LNCaP clone FGC (cell line): ENCODE measurements around the gene ADI1.

Experiments used
- DNase-seq: peaks from one replicate; pipeline ENCODE4 v3.0.0-alpha.2; 2011; ENCODE audit warnings: low read depth
- H3K4me3 ChIP-seq: 2 replicates; pipeline ENCODE4 v1.5.1; 2011; ENCODE audit warnings: mild to moderate bottlenecking, low read depth, low read length, control low read depth
- TF ChIP-seq, protein P1 (sequence below): IDR thresholded peaks from 2 replicates; pipeline ENCODE4 v1.5.1; 2012; ENCODE audit warnings: mild to moderate bottlenecking; ENCODE audit not compliant: control insufficient read depth, insufficient read depth; ENCODE audit errors: extremely low read depth

The ADI1 gene

GRCh38 chr2:3479430-3480320 is 39.7 kb downstream of the ADI1 start:
- TF ChIP-seq, protein P1, sequence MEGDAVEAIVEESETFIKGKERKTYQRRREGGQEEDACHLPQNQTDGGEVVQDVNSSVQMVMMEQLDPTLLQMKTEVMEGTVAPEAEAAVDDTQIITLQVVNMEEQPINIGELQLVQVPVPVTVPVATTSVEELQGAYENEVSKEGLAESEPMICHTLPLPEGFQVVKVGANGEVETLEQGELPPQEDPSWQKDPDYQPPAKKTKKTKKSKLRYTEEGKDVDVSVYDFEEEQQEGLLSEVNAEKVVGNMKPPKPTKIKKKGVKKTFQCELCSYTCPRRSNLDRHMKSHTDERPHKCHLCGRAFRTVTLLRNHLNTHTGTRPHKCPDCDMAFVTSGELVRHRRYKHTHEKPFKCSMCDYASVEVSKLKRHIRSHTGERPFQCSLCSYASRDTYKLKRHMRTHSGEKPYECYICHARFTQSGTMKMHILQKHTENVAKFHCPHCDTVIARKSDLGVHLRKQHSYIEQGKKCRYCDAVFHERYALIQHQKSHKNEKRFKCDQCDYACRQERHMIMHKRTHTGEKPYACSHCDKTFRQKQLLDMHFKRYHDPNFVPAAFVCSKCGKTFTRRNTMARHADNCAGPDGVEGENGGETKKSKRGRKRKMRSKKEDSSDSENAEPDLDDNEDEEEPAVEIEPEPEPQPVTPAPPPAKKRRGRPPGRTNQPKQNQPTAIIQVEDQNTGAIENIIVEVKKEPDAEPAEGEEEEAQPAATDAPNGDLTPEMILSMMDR, result no peak
- H3K4me3 ChIP-seq, result no peak overlapping the region
- no peak for DNase-seq

- TF ChIP-seq, protein P1, result no peak
- DNase-seq, result no peak
Measured at GRCh38 chr2:3478846-3479385, 40.4 kb downstream of the ADI1 start.

GRCh38 chr2:3476985-3477327 is 42.4 kb downstream of the ADI1 start:
- no peak for DNase-seq
- H3K4me3 ChIP-seq, result no peak overlapping the region
- TF ChIP-seq, protein P1, result no peak

More at GRCh38 chr2:3478846-3479385, 40.4 kb downstream of the ADI1 start:
- H3K4me3 ChIP-seq, result no peak overlapping the region

- H3K4me3 ChIP-seq, result no peak overlapping the region
- DNase-seq, result no peak
- TF ChIP-seq, protein P1, result no peak
Measured at GRCh38 chr2:3476321-3476984, 42.9 kb downstream of the ADI1 start.

- TF ChIP-seq, protein P1, result no peak
- H3K4me3 ChIP-seq, result no peak overlapping the region
- DNase-seq, result no peak
Measured at GRCh38 chr2:3475771-3476170, 43.6 kb downstream of the ADI1 start.

DNA sequence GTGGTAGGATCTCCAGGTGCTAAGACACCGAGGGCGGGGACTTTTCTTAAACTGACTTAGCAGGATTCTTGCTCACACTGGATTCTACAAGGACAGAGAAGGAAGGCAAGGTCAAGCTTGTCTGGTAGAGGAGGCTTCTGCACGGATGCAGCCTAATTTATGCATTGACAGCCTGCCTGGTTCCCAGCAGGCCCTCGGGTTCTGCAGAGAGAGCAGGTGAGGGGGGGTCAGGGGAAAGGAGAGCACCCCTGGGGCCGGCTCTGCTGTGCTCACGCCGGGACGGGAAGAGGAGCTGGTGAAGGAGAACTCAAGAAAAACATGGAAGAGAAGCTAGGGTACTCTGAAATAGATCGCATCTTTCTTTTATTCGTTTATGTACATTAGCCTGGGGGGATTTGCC is 46.4 kb downstream of the ADI1 start:
- TF ChIP-seq, protein P1, result no peak
- no peak for DNase-seq
- H3K4me3 ChIP-seq, result no peak overlapping the region
